Osteocyte (in vitro differentiated cells): ENCODE data around the gene GSG1L. TPM values are rescaled to one million over a fixed set of nuclear protein-coding genes. Genes with fewer than 3 reads are reported as not detected.

Experiments used
- DNase-seq: peaks from one replicate; pipeline ENCODE4 v3.0.0; 2021; ENCODE audit warnings: mixed read lengths; ENCODE audit not compliant: unreplicated experiment; ENCODE audit errors: extremely low spot score
- H3K27ac Mint-ChIP-seq: one replicate; pipeline ENCODE4 v1.8.0; 2021; ENCODE audit warnings: mild to moderate bottlenecking, mixed read lengths; ENCODE audit not compliant: unreplicated experiment
- H3K27me3 Mint-ChIP-seq: one replicate; pipeline ENCODE4 v1.8.0; 2021; ENCODE audit warnings: mixed read lengths; ENCODE audit not compliant: unreplicated experiment
- H3K36me3 Mint-ChIP-seq: one replicate; pipeline ENCODE4 v1.8.0; 2021; ENCODE audit warnings: mixed read lengths; ENCODE audit not compliant: unreplicated experiment
- H3K4me1 Mint-ChIP-seq: one replicate; pipeline ENCODE4 v1.8.0; 2021; ENCODE audit warnings: mixed read lengths; ENCODE audit not compliant: unreplicated experiment
- H3K4me3 Mint-ChIP-seq: one replicate; pipeline ENCODE4 v1.8.0; 2021; ENCODE audit warnings: mild to moderate bottlenecking, moderate library complexity, mixed read lengths; ENCODE audit not compliant: unreplicated experiment
- H3K9me3 Mint-ChIP-seq: one replicate; pipeline ENCODE4 v1.8.0; 2021; ENCODE audit warnings: mixed read lengths; ENCODE audit not compliant: unreplicated experiment
- total RNA-seq: library from RNA; stranded (reverse); gene quantifications from 2 replicates; pipeline ENCODE4 v1.2.1, GENCODE V29; 2021
- TF ChIP-seq, protein P1 (sequence below): fragments of 200-600 bp; sonication (generic); IDR thresholded peaks from 2 replicates; pipeline ENCODE4 v1.5.0; 2021; ENCODE audit warnings: antibody characterized with exemption, mild to moderate bottlenecking, moderate library complexity

Gene GSG1L
- total RNA-seq, 1 donor from 2014 or later = not detected

DNA sequence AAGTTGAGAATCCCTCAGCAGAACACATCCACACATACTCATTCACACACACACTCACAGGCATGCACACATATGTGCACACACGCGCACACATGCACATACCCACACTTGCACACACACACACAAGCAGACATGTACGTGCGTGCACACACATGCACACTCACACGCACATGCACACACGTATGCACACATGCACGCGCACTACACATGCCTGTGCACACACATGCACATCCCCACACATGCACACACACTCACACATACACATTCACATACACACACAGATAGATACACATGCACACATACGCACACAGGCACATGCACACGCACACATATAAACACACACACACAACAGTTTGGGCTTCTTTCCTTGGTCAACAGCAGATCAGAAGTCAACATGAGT is 24.0 kb downstream of the GSG1L start:
- no peaks in the 10 kb centered on the region for H3K9me3 Mint-ChIP-seq
- H3K27me3 Mint-ChIP-seq = peaks cover 10% of the 10 kb centered on the region
- H3K36me3 Mint-ChIP-seq = no peaks in the 10 kb centered on the region
- no peak overlapping the region for H3K4me3 Mint-ChIP-seq
- TF ChIP-seq, protein P1, sequence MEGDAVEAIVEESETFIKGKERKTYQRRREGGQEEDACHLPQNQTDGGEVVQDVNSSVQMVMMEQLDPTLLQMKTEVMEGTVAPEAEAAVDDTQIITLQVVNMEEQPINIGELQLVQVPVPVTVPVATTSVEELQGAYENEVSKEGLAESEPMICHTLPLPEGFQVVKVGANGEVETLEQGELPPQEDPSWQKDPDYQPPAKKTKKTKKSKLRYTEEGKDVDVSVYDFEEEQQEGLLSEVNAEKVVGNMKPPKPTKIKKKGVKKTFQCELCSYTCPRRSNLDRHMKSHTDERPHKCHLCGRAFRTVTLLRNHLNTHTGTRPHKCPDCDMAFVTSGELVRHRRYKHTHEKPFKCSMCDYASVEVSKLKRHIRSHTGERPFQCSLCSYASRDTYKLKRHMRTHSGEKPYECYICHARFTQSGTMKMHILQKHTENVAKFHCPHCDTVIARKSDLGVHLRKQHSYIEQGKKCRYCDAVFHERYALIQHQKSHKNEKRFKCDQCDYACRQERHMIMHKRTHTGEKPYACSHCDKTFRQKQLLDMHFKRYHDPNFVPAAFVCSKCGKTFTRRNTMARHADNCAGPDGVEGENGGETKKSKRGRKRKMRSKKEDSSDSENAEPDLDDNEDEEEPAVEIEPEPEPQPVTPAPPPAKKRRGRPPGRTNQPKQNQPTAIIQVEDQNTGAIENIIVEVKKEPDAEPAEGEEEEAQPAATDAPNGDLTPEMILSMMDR = no peak
- no peaks in the 10 kb centered on the region for H3K4me1 Mint-ChIP-seq
- DNase-seq = no peak
- H3K27ac Mint-ChIP-seq = no peak overlapping the region

DNA sequence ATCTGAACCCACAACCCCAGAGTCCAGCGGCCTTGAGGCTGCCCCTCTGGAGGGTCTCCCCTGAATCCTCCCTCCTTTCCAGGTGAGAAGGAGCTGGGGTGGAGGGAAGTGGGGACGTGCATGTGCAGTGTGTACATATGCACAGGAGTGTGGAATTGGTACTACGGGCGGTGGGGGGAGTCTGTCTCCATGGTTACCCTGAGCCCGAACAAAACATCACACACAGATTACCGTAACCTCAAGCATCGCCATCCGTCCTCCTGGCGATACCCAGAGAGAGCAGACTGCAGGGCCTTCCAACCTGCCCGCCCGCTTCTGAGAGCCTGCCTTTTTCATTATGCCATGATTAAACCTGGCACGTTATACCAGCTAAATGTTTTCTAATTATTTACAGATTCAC is 25.1 kb downstream of the GSG1L start:
- Mint-ChIP-seq H3K36me3 (no peaks in the 10 kb centered on the region), H3K27ac (no peak overlapping the region), H3K9me3 (no peaks in the 10 kb centered on the region)

DNA sequence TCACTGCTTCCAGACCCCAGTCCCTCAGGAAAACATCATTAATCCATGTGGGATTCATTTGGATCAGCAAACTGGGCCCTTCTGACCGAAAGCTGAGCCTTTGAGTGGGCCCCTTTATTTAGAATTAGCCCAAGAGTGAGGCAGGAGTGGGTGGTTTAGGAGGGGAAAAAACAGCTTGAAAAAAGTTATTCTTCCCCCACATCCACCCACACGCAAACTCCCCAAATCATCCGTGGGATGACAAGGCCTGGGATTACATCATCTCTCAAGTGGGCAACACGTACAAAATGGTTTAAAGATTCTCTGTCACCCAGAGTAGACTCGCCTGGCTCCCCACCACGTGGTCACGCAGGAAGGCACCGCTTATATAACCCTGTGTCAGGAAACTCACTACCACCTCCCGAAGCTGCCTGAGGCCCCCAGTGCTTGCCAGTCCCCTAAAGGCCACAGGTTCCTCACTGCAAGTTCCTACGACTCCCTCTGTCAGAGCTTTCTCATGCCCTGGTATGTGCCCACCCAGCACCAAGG is 27.6 kb downstream of the GSG1L start:
- H3K27me3 Mint-ChIP-seq = peaks cover 8% of the 10 kb centered on the region

More for the DNA sequence above, 25.1 kb downstream of the GSG1L start:
- no peaks in the 10 kb centered on the region for H3K4me1 Mint-ChIP-seq
- TF ChIP-seq, protein P1 = no peak
- DNase-seq = no peak
- no peak overlapping the region for H3K4me3 Mint-ChIP-seq
- H3K27me3 Mint-ChIP-seq = peaks cover 10% of the 10 kb centered on the region

DNA sequence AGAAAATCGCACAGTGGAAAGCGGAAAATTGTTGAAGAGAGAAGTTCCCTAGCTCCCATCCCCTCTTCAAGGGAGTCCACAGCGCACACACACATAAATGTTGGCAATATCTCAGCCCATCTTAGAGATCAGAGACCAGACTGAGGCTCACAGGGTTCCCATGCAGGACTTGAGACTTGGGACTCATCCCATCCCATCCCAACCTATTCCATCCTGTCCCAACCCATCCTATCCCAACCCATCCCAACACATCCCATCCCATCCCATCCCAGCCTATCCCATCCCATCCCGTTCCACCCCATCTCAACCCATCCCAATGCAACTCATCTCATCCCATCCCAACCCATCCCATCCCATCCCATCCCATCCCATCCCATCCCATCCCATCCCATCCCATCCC is 29.6 kb downstream of the GSG1L start:
- H3K4me1 Mint-ChIP-seq = no peaks in the 10 kb centered on the region
- DNase-seq = no peak
- H3K27me3 Mint-ChIP-seq = peaks cover 8% of the 10 kb centered on the region
- TF ChIP-seq, protein P1 = no peak
- no peak overlapping the region for H3K27ac Mint-ChIP-seq
- no peaks in the 10 kb centered on the region for H3K36me3 Mint-ChIP-seq
- H3K4me3 Mint-ChIP-seq = no peak overlapping the region
- no peaks in the 10 kb centered on the region for H3K9me3 Mint-ChIP-seq

More for the DNA sequence above, 27.6 kb downstream of the GSG1L start:
- TF ChIP-seq, protein P1 = no peak
- H3K27ac Mint-ChIP-seq = no peak overlapping the region
- DNase-seq = no peak
- H3K4me1 Mint-ChIP-seq = no peaks in the 10 kb centered on the region
- H3K9me3 Mint-ChIP-seq = no peaks in the 10 kb centered on the region
- no peaks in the 10 kb centered on the region for H3K36me3 Mint-ChIP-seq
- no peak overlapping the region for H3K4me3 Mint-ChIP-seq

DNA sequence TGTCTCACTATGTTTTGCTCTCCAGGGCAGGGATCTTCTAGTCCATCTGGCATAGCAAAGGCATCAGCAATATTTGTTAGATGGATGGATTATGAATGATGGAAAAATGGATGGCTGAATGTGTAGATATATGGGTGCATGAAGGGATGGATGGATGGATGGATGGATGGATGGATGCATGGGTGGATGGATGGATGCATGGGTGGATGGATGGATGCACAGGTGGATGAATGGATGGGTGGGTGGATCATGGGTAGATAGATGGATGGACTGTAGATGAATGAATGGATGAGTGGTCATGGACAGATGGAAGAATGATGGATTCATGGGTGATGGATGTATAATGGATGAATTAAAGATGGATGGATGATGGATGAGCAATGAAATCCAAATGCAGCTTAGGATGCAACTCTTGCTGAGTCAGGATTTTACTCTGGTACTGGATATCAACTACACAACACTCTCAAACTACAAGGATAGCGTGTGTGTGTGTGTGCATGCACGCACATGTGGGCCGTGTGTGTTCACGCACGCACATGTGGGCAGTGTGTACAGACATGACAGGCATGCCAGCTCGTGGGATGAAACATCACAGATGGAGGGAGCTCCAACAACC is 34.0 kb downstream of the GSG1L start:
- Mint-ChIP-seq H3K9me3 (no peaks in the 10 kb centered on the region), H3K27me3 (no peaks in the 10 kb centered on the region), H3K36me3 (no peaks in the 10 kb centered on the region), H3K27ac (no peak overlapping the region), H3K4me1 (no peaks in the 10 kb centered on the region), H3K4me3 (no peak overlapping the region)
- DNase-seq = no peak
- TF ChIP-seq, protein P1 = no peak
